GM12878 (cell line): Measurements from ENCODE around the gene CD63. TPM values are rescaled to one million over a fixed set of nuclear protein-coding genes. Genes with fewer than 3 reads are reported as not detected.
A peak's percentile ranks its signal among the peaks of the same experiment; 100 is the strongest.

Source experiments
- ATAC-seq: fragments of 200-7000 bp; cut with Tn5 transposase; 3 replicates; pipeline ENCODE4 v1.9.1; 2020; ENCODE audit warnings: mild to moderate bottlenecking, moderate library complexity
- BruUV-seq: library from RNA; stranded (reverse); fragments of 400-500 nt; replicated peaks from 2 replicates; lab custom pipeline; 2021; lab: Mats Ljungman, UMichigan
- CTCF ChIA-PET: fragments of 300-600 bp; sonication (Branson Sonifier 250); formaldehyde crosslinking; extraction: SDS; loops from one replicate; lab custom pipeline; 2021; ENCODE audit warnings: inconsistent platforms; lab: Yijun Ruan, JAX
- POLR2A ChIA-PET: fragments of 350-600 bp; formaldehyde crosslinking; extraction: SDS; loops from one replicate; lab custom pipeline; 2021; ENCODE audit warnings: inconsistent platforms; lab: Charles Lee
- RAD21 ChIA-PET: fragments of 300-600 bp; sonication (Branson Sonifier 250); formaldehyde crosslinking; loops from one replicate; lab custom pipeline; 2023; ENCODE audit warnings: antibody characterized with exemption; ENCODE audit not compliant: unreplicated experiment; lab: Charles Lee
- SMC1A ChIA-PET: fragments of 300-600 bp; sonication (Branson Sonifier 250); formaldehyde crosslinking; loops from one replicate; lab custom pipeline; 2023; ENCODE audit not compliant: unreplicated experiment, uncharacterized antibody; lab: Charles Lee
- DNase-seq: peaks from one replicate; pipeline ENCODE4 v3.0.0-alpha.2; 2011; ENCODE audit warnings: low read depth, low spot score
- FAIRE-seq: peaks from 3 replicates; lab custom pipeline; 2011; peaks lifted over from hg19 to GRCh38; lab: Jason Lieb, UNC
- H2AFZ ChIP-seq: 2 replicates; pipeline ENCODE4 v1.6.0; 2011; ENCODE audit warnings: low read depth, low read length, control low read depth; ENCODE audit not compliant: control insufficient read depth
- H3K27ac ChIP-seq: 2 replicates; pipeline ENCODE4 v1.5.1; 2011; ENCODE audit warnings: control low read depth; ENCODE audit not compliant: control insufficient read depth, insufficient read depth
- H3K27me3 ChIP-seq, 2 experiments: replicated peaks in 1 of 2; 2 replicates each; pipeline versions ENCODE4 v1.6.0 to v1.6.1; 2011; ENCODE audit warnings: low read length in 1 of 2; ENCODE audit not compliant: control insufficient read depth in 2 of 2, insufficient read depth in 2 of 2
- H3K36me3 ChIP-seq, 2 experiments: 2 replicates each; pipeline ENCODE4 v1.5.1; 2011; ENCODE audit warnings: low read length in 1 of 2; ENCODE audit not compliant: control insufficient read depth in 2 of 2, insufficient read depth in 2 of 2
- H3K4me1 ChIP-seq: 2 replicates; pipeline ENCODE4 v1.6.1; 2011; ENCODE audit warnings: mild to moderate bottlenecking, low read length, moderate library complexity, mixed read lengths; ENCODE audit not compliant: control insufficient read depth, insufficient read depth
- H3K4me2 ChIP-seq: 2 replicates; pipeline ENCODE4 v1.6.0; 2011; ENCODE audit warnings: control low read depth; ENCODE audit not compliant: control insufficient read depth, insufficient read depth
- H3K4me3 ChIP-seq: fragments of 200-600 bp; sonication (generic); 2 replicates; pipeline ENCODE4 v1.5.1; 2016
- H3K79me2 ChIP-seq: 2 replicates; pipeline ENCODE4 v1.6.0; 2011; ENCODE audit warnings: low read length; ENCODE audit not compliant: control insufficient read depth, insufficient read depth
- H3K9ac ChIP-seq: 2 replicates; pipeline ENCODE4 v1.8.0; 2011; ENCODE audit warnings: low read length, control low read depth, mixed read lengths; ENCODE audit not compliant: control insufficient read depth, insufficient read depth
- H3K9me3 ChIP-seq: replicated peaks from 3 replicates; pipeline ENCODE4 v1.5.1; 2011; ENCODE audit warnings: mild to moderate bottlenecking, low read length; ENCODE audit not compliant: control insufficient read depth, insufficient read depth
- H4K20me1 ChIP-seq: 2 replicates; pipeline ENCODE4 v1.6.0; 2011; ENCODE audit not compliant: control insufficient read depth, insufficient read depth
- BHLHE40 ChIP-seq, 2 experiments: fragments of 450-650 bp in 1 of 2; IDR thresholded peaks; 2 replicates each; pipeline ENCODE4 v1.6.1; 2011 to 2017; ENCODE audit warnings: low read depth in 2 of 2, borderline replicate concordance in 1 of 2, improper control_type of control experiment in 1 of 2, low read length in 1 of 2, mild to moderate bottlenecking in 1 of 2
- FOXK2 ChIP-seq: fragments of 450-650 bp; IDR thresholded peaks from 2 replicates; pipeline ENCODE4 v1.6.1; 2017; ENCODE audit warnings: mild to moderate bottlenecking, moderate library complexity
- IKZF1 ChIP-seq: fragments of 450-650 bp; conservative IDR thresholded peaks from 2 replicates; pipeline ENCODE4 v1.6.1; 2017; ENCODE audit warnings: antibody characterized with exemption, mild to moderate bottlenecking
- NR2C1 ChIP-seq: fragments of 450-650 bp; IDR thresholded peaks from 2 replicates; pipeline ENCODE4 v1.6.1; 2017; ENCODE audit warnings: antibody characterized with exemption, mild to moderate bottlenecking, moderate library complexity
- SMC3 ChIP-seq: IDR thresholded peaks from 2 replicates; pipeline ENCODE4 v1.6.1; 2011; ENCODE audit warnings: low read length, improper control_type of control experiment, borderline replicate concordance
- WGBS: methylation state at CpG from one replicate; pipeline ENCODE4 v1.1.6; 2016; ENCODE audit warnings: low lambda C conversion rate; ENCODE audit not compliant: insufficient replicate concordance, insufficient coverage; ENCODE audit errors: missing lambda C conversion rate; 5-methylcytosine and 5-hydroxymethylcytosine counted together
- in situ Hi-C: fragments of 300-500 bp; cut with MboI; formaldehyde crosslinking; loops from 9 replicates; pipeline ENCODE4 v1.14.3; 2018; ENCODE audit warnings: mixed read lengths
- intact Hi-C: fragments of 100-400 bp; cut with micrococcal nuclease; formaldehyde crosslinking; loops from one replicate; pipeline ENCODE4 v1.14.2; 2022; ENCODE audit not compliant: unreplicated experiment
- polyA plus RNA-seq, 11 experiments: library from polyadenylated mRNA; depleted of rRNA in 4 of 11; unstranded in 6 of 11; stranded (reverse) in 5 of 11; fragments of >200 nt; fragmentation: Nextera tagmentation in 4 of 11; fragmentation: Illumina TruSeq in 1 of 11; extraction: Ambion mirVana in 4 of 11; extraction: Trizol in 1 of 11; gene quantifications; 1 replicate in 1 of 11; 2 replicates in 10 of 11; pipeline versions ENCODE4 v1.2.1 to v1.2.3, GENCODE V29; 2011 to 2016; ENCODE audit warnings: inconsistent platforms in 2 of 11, missing spikeins in 2 of 11, low read depth in 1 of 11
- total RNA-seq, 4 experiments: library from RNA; depleted of rRNA in 3 of 4; stranded (reverse); fragments of >200 nt in 3 of 4; fragmentation: Illumina TruSeq in 1 of 4; extraction: Trizol in 1 of 4; gene quantifications; 2 replicates each; pipeline versions ENCODE4 v1.2.1 to v1.2.3, GENCODE V29; 2013 to 2021
- TF ChIP-seq, protein P1 (sequence below), 3 experiments: IDR thresholded peaks in 2 of 3; conservative IDR thresholded peaks in 1 of 3; 2 replicates each; pipeline ENCODE4 v1.5.1; 2011; ENCODE audit warnings: low read depth in 3 of 3, low read length in 3 of 3, mild to moderate bottlenecking in 3 of 3, control low read depth in 2 of 3, moderate library complexity in 2 of 3, inconsistent platforms in 1 of 3, mixed read lengths in 1 of 3; ENCODE audit not compliant: control insufficient read depth in 2 of 3, insufficient read depth in 1 of 3; ENCODE audit errors: extremely low read depth in 1 of 3

Gene CD63
- total and polyA plus RNA-seq, 10 of the 15 experiments (the other 5 are each of a cell fraction or from before 2014, with no cell fraction given) = 147 to 220 (median 183) TPM

GRCh38 chr12:55736780-55737580, 8.2 kb upstream of the CD63 start (continued):
- TF ChIP-seq IKZF1 (peak; percentile 57), BHLHE40 (IDR thresholded peaks at IDR 0.05; ENCODE audit: borderline replicate concordance in 1 of 2, low read depth in 2 of 2, low read length in 1 of 2) (peak in 1 of 2 experiments; percentile 41; a peak in 1 of 4 replicates), SMC3 (peak; percentile 91)

- Histone ChIP-seq H3K9ac (no peak overlapping the region), H3K27me3 (no peaks in the 10 kb centered on the region), H3K9me3 (no peaks in the 10 kb centered on the region), H3K79me2 (no peaks in the 10 kb centered on the region), H3K36me3 (no peaks in the 10 kb centered on the region), H4K20me1 (no peaks in the 10 kb centered on the region), H2AFZ (no peak overlapping the region), H3K4me3 (no peak overlapping the region), H3K4me2 (no peak overlapping the region), H3K4me1 (peaks cover 7% of the 10 kb centered on the region), H3K27ac (no peak overlapping the region)
- SMC1A ChIA-PET = interaction anchor here (2.8 to 3.9 kb wide), 3 partner anchors 13 to 89 kb away, joined by 8 to 29 read pairs (median 11); partner anchors contain the start of gene BLOC1S1
- in situ Hi-C loops (loop anchor here (5.0 kb wide), 2 partner anchors 206 to 296 kb away; no protein-coding TSS in a partner anchor), intact Hi-C loops (loop anchor here (2.0 to 10.0 kb wide), 4 partner anchors 19 to 449 kb away; partner anchors contain the start of genes BLOC1S1, RPL41, SMARCC2 and ZC3H10)
- no peak for ATAC-seq
- FAIRE-seq = no peak
- CTCF ChIA-PET = interaction anchor here (0.6 to 7.1 kb wide), 10 partner anchors 10 to 547 kb away, joined by 3 to 205 read pairs (median 4); partner anchors contain the start of genes BLOC1S1, PYM1 and RDH5
- BruUV-seq = no TSS peak
- RAD21 ChIA-PET = interaction anchor here (2.3 to 7.7 kb wide), 2 partner anchors 16 to 54 kb away, joined by 8 to 113 read pairs; partner anchors contain the start of genes BLOC1S1 and RDH5
- DNase-seq = no peak
- POLR2A ChIA-PET = interaction anchor here (0.6 to 1.0 kb wide), 2 partner anchors 11 to 90 kb away, joined by 3 read pairs; no protein-coding TSS in a partner anchor
- WGBS = 36% methylated on average over 3 of the region's 3 CpGs
- TF ChIP-seq, protein P1, sequence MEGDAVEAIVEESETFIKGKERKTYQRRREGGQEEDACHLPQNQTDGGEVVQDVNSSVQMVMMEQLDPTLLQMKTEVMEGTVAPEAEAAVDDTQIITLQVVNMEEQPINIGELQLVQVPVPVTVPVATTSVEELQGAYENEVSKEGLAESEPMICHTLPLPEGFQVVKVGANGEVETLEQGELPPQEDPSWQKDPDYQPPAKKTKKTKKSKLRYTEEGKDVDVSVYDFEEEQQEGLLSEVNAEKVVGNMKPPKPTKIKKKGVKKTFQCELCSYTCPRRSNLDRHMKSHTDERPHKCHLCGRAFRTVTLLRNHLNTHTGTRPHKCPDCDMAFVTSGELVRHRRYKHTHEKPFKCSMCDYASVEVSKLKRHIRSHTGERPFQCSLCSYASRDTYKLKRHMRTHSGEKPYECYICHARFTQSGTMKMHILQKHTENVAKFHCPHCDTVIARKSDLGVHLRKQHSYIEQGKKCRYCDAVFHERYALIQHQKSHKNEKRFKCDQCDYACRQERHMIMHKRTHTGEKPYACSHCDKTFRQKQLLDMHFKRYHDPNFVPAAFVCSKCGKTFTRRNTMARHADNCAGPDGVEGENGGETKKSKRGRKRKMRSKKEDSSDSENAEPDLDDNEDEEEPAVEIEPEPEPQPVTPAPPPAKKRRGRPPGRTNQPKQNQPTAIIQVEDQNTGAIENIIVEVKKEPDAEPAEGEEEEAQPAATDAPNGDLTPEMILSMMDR (IDR thresholded peaks at IDR 0.05 in 2 of 3, conservative IDR thresholded peaks at IDR 0.05 in 1 of 3; ENCODE audit: control insufficient read depth in 2 of 3, extremely low read depth in 1 of 3, insufficient read depth in 1 of 3, low read depth in 3 of 3, low read length in 3 of 3) = no peak
- TF ChIP-seq NR2C1 (no peak), FOXK2 (no peak), SMC3 (no peak)
Observed at GRCh38 chr12:55736076-55736475, 7.3 kb upstream of the CD63 start.
